Ascending aorta (tissue), 2 donors: ENCODE measurements around the gene LFNG. TPM values are rescaled to one million over a fixed set of nuclear protein-coding genes. Genes with fewer than 3 reads are reported as not detected.

Source experiments
- DNase-seq, 2 donors: peaks; one replicate each; pipeline ENCODE4 v3.0.0-alpha.2; 2019; ENCODE audit warnings: low spot score in 2 of 2
- H3K27ac ChIP-seq, 2 donors: fragments of 200-600 bp; sonication (generic); one replicate each; pipeline ENCODE4 v1.5.1; 2016 to 2017; ENCODE audit warnings: mild to moderate bottlenecking in 1 of 2
- H3K27me3 ChIP-seq: fragments of 200-600 bp; sonication (generic); one replicate; pipeline ENCODE4 v1.5.1; 2017
- H3K36me3 ChIP-seq, 2 donors: fragments of 200-600 bp; sonication (generic); one replicate each; pipeline ENCODE4 v1.5.1; 2016
- H3K4me1 ChIP-seq, 2 donors: fragments of 200-600 bp; sonication (generic); one replicate each; pipeline ENCODE4 v1.5.1; 2016 to 2017; ENCODE audit warnings: mild to moderate bottlenecking in 1 of 2
- H3K4me3 ChIP-seq, 2 donors: fragments of 200-600 bp; sonication (generic); one replicate each; pipeline ENCODE4 v1.5.1; 2016 to 2017; ENCODE audit warnings: mild to moderate bottlenecking in 1 of 2
- H3K9me3 ChIP-seq, 2 donors: fragments of 200-600 bp; sonication (generic); one replicate each; pipeline ENCODE4 v1.5.1; 2016
- CTCF ChIP-seq, 3 experiments: fragments of 200-600 bp in 2 of 3; fragments of 450-650 bp in 1 of 3; sonication (generic) in 2 of 3; IDR thresholded peaks; one replicate each; pipeline ENCODE4 v1.5.1; 2016 to 2019; ENCODE audit warnings: antibody characterized with exemption in 3 of 3, mild to moderate bottlenecking in 1 of 3, moderate library complexity in 1 of 3
- intact Hi-C: fragments of 100-400 bp; cut with DNase I; formaldehyde crosslinking; loops from one replicate; pipeline ENCODE4 v1.15.1; 2023
- total RNA-seq: library from RNA; depleted of rRNA; stranded (reverse); fragments of >200 nt; gene quantifications from one replicate; pipeline ENCODE4 v1.1.0, GENCODE V29; 2016

The LFNG gene
- total RNA-seq, 1 donor from 2014 or later = 102 TPM

GRCh38 chr7:2501947-2502646, 17.5 kb upstream of the LFNG start:
- Histone ChIP-seq H3K4me1 (no peaks in the 10 kb centered on the region), H3K4me3 (no peak overlapping the region), H3K36me3 (no peaks in the 10 kb centered on the region), H3K27me3 (no peaks in the 10 kb centered on the region), H3K9me3 (no peaks in the 10 kb centered on the region), H3K27ac (no peak overlapping the region)
- intact Hi-C loops = no loop called here
- TF ChIP-seq CTCF (IDR thresholded peaks at IDR 0.05) = no peak
- no peak for DNase-seq

GRCh38 chr7:2502647-2502966, 17.0 kb upstream of the LFNG start:
- no peak for TF ChIP-seq CTCF (IDR thresholded peaks at IDR 0.05)

GRCh38 chr7:2503056-2503941, 16.3 kb upstream of the LFNG start:
- no peak for TF ChIP-seq CTCF (IDR thresholded peaks at IDR 0.05)
- no peak for DNase-seq
- Histone ChIP-seq H3K27me3 (no peaks in the 10 kb centered on the region), H3K36me3 (no peaks in the 10 kb centered on the region), H3K27ac (no peak overlapping the region), H3K4me3 (no peak overlapping the region), H3K4me1 (no peaks in the 10 kb centered on the region), H3K9me3 (no peaks in the 10 kb centered on the region)
- intact Hi-C loops = no loop called here

More at GRCh38 chr7:2502647-2502966, 17.0 kb upstream of the LFNG start:
- no peak for DNase-seq
- Histone ChIP-seq H3K27ac (no peak overlapping the region), H3K36me3 (no peaks in the 10 kb centered on the region), H3K27me3 (no peaks in the 10 kb centered on the region), H3K9me3 (no peaks in the 10 kb centered on the region), H3K4me1 (no peaks in the 10 kb centered on the region), H3K4me3 (no peak overlapping the region)
- intact Hi-C loops = no loop called here

- no peak overlapping the region for H3K27ac ChIP-seq
- intact Hi-C loops = no loop called here
- DNase-seq = no peak
- TF ChIP-seq CTCF (IDR thresholded peaks at IDR 0.05) = no peak
- H3K27me3 ChIP-seq = no peaks in the 10 kb centered on the region
- no peak overlapping the region for H3K4me3 ChIP-seq
- H3K4me1 ChIP-seq = no peaks in the 10 kb centered on the region
- no peaks in the 10 kb centered on the region for H3K9me3 ChIP-seq
- no peaks in the 10 kb centered on the region for H3K36me3 ChIP-seq
Observed at GRCh38 chr7:2504128-2504888, 15.3 kb upstream of the LFNG start.

- intact Hi-C loops = no loop called here
- Histone ChIP-seq H3K9me3 (no peaks in the 10 kb centered on the region), H3K27me3 (no peaks in the 10 kb centered on the region), H3K4me3 (no peak overlapping the region), H3K36me3 (no peaks in the 10 kb centered on the region), H3K27ac (no peak overlapping the region), H3K4me1 (no peaks in the 10 kb centered on the region)
- TF ChIP-seq CTCF (IDR thresholded peaks at IDR 0.05) = no peak
- no peak for DNase-seq
Observed at GRCh38 chr7:2504889-2505375, 14.6 kb upstream of the LFNG start.
